GM11168 (cell line): ENCODE data around the gene KCTD2.
"Not testable (repeated sequence)": the region's sequence is repeated elsewhere in the genome, so short reads cannot be mapped to it uniquely, and the experiment has no call there.

Experiments
- in situ Hi-C: fragments of 300-500 bp; cut with MboI; formaldehyde crosslinking; loops from one replicate; pipeline ENCODE4 v1.12.0; 2022; ENCODE audit warnings: low sequenced_read_pairs; ENCODE audit not compliant: unreplicated experiment

Gene KCTD2, protein sequence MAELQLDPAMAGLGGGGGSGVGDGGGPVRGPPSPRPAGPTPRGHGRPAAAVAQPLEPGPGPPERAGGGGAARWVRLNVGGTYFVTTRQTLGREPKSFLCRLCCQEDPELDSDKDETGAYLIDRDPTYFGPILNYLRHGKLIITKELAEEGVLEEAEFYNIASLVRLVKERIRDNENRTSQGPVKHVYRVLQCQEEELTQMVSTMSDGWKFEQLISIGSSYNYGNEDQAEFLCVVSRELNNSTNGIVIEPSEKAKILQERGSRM

GRCh38 chr17:75046407-75047289, at the start of gene KCTD2, which contains the start of gene ATP5PD:
TSS of gene KCTD2 (plus strand) at chr17:75047225. CDS start at chr17:75047251, 26 bp downstream.
TSS of gene ATP5PD (minus strand) at chr17:75046969. CDS start at chr17:75042650, 4,319 bp downstream.
- in situ Hi-C loops = no loop called here

DNA sequence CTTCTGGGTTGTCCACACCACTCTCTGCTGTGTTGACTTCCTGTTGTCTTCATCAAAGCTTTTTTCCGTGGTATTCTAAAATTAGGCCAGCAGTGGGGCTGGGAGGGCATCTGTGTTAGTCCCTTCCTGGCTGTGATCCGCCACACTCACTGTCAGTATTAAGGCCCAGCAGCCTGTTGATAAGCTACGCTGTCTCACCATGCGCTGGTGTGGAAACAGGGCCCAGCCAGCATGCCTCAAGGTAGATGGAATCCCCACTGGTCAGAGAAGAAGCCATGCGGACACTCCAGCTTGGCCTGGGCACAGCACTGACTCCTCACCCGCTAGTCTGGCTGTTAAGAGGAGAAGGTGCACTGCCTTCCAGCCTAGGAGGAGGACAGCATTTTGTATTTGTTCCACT, 48.2 kb upstream of the KCTD2 start:
- in situ Hi-C loops = no loop called here

DNA sequence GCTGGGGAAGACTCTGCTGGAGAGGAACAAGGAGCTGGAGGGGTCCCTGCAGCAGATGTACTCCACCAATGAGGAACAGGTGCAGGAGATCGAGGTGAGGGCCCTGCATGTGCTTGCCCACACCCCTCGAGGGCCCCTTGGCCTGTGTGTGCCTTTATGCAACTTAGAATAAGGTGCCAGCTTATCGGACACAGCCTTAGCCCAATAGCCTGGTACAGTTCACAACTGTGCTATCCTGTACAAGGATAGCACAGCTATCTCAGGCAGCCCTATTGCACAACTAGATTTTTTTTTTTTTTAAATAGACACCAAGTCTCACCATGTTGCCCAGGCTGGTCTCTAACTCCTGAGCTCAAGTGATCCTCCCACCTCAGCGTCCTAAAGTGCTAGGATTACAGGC, 47.5 kb upstream of the KCTD2 start:
- in situ Hi-C loops = no loop called here

GRCh38 chr17:75001915-75002843, 44.8 kb upstream of the KCTD2 start:
- in situ Hi-C loops = no loop called here

DNA sequence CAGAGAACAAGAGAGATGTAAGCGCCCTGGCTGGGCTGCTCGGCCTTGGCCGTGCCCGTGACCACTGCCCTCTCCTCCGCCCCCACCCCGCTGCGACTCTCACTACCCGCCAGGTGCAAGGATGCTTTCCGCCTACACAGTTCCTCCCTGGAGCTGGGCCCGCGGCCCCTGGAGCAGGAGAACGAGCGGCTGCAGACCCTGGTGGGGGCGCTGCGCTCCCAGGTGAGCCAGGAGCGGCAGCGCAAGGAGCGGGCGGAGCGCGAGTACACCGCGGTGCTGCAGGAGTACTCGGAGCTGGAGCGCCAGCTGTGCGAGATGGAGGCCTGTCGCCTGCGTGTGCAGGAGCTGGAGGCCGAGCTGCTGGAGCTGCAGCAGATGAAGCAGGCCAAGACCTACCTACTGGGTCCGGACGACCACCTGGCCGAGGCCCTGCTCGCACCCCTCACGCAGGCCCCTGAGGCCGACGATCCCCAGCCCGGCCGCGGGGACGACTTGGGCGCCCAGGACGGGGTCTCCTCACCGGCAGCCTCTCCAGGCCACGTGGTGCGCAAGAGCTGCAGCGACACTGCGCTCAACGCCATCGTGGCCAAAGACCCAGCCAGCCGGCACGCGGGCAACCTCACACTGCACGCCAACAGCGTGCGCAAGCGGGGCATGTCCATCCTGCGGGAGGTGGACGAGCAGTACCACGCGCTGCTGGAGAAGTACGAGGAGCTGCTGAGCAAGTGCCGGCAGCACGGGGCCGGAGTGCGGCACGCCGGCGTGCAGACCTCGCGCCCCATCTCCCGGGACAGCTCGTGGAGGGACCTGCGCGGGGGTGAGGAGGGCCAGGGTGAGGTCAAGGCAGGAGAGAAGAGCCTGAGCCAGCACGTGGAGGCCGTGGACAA, 43.7 kb upstream of the KCTD2 start:
- in situ Hi-C loops = no loop called here

DNA sequence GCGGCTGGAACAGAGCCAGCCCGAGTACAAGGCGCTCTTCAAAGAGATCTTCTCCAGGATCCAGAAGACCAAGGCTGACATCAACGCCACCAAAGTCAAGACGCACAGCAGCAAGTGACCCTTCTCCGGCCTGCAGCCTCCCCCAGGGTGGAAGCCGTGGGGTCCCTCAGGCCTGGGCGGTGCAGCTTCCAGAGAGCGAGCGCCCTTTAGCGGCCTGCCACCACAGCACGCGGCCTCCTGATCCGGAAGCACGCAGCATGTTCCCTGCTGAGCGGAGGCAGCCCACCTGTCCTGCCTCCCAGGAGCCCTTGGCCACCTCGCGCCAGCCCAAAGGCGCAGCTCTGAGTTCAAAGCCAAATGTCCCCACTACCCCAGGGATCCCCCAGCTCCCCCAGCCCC, 43.1 kb upstream of the KCTD2 start:
- in situ Hi-C loops = no loop called here

DNA sequence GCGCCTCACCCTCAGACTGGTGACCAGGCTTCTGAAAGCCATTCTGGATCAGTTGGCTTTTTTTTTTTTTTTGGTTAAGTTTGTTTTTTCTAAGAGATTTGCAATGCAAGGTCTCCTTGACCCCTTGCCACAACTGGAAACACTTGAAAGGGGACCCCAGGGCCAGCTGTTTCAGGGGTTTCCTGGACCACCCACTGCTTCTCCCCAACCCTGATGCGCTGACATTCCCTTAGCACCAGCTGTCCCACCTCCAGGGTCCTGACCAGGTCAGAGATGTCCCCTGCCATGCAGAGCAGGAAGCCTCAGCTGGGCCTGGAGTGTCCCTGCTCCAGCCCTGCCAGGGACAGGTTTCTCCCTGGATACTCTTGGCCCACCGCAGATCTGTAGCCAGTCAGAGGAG, 42.7 kb upstream of the KCTD2 start:
- in situ Hi-C loops = no loop called here

DNA sequence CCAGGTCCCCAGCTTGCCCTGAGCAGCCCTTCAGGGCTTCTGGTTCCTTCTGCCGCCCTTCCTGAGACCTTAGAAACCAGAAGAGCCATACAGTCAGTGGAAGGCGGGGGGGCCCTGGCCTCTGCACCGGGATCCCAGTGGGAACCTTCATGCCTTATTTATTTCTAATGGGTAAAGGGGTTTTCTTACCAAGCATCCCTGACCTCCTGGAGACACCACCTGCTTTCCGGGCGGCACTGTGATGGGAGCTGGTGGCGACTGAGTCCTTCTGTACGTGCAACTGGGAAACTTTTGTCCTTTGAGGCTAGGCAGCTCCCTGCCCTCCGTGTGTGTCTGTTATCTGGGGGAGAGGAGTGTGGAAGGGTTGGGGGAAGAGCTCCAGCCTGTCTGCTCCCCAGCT, 41.7 kb upstream of the KCTD2 start:
- in situ Hi-C loops = no loop called here

DNA sequence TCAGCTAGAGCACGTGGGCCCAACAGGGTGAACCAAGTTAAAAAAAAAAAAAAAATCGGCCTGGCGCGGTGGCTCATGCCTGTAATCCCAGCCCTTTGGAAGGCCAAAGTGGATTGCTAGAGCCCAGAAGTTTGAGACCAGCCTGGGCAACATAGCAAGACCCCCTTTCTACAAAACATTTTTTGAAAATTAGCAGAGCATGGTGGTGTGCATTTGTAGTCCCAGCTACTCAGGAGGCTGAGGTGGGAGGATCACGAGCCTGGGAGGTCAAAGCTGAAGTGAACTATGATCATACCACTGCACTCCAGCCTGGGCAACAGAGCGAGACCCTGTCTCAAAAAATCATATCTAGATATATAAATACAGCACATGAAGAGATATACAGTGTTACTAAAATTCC, 40.9 kb upstream of the KCTD2 start:
- in situ Hi-C loops = not testable (repeated sequence)

DNA sequence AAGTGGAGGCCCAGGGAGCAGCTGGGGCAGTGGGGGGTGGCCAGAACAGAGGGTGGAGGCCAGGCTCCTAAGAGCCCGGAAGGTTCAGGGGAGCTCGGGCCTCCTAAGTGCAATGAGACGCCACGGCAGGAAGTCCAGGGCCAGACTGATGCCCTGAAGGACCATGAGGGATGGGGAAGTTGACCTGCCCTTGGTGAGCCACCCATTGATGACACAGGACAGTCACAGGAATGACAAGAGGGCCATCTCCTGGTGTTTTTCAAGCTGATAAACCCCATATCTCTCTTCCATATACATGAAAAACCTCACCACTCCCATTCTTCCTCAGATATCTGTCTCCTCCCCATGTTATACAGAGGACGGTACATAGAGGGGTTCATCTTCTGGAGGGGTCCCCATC, 40.4 kb upstream of the KCTD2 start:
- in situ Hi-C loops = no loop called here

DNA sequence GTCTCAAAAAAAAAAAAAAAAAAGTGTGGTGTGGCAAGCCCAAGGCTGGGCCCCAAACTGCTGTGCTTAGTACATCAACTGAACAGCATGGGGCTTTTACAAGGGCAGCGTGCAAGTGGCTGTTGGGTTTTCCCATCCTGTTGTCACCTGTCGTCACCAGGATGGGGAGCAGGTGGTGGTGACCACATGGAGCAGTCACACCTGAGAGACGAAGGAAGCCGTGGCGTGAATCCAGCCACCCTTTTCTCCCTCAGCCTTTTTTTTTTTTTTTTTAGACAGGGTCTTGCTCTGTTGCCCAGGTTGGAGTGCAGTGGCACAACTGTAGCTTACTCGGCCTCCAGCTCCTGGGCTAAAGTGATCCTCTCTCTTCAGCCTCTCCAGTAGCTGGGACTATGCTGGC, 38.7 kb upstream of the KCTD2 start:
- in situ Hi-C loops = no loop called here

DNA sequence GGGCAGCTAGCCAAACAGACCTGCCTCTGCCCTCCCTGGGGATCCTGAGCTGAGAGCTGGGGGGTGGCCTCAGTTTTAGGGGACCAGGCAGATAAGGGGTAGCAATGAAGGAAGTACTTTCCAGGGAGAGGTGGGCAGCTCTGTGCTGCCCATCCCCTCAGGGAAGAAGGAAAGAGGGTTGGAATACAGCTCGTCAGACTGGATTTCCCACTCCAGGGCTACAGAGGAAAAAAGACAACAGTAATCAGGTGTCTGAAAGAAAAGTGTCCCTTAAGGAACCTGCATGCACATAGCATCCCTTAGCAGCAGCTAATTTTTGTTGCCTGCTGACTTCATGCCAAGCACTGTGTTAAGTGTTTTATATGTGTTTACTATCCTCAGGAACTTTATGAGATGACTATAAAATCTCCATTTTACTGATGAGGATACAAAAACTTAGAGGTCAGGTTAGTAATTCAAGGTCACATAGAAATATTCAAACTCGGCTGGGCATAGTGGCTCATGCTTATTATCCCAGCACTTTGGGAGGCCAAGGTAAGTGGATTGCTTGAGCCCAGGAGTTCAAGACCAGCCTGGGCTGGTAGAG, 37.8 kb upstream of the KCTD2 start:
- in situ Hi-C loops = no loop called here

DNA sequence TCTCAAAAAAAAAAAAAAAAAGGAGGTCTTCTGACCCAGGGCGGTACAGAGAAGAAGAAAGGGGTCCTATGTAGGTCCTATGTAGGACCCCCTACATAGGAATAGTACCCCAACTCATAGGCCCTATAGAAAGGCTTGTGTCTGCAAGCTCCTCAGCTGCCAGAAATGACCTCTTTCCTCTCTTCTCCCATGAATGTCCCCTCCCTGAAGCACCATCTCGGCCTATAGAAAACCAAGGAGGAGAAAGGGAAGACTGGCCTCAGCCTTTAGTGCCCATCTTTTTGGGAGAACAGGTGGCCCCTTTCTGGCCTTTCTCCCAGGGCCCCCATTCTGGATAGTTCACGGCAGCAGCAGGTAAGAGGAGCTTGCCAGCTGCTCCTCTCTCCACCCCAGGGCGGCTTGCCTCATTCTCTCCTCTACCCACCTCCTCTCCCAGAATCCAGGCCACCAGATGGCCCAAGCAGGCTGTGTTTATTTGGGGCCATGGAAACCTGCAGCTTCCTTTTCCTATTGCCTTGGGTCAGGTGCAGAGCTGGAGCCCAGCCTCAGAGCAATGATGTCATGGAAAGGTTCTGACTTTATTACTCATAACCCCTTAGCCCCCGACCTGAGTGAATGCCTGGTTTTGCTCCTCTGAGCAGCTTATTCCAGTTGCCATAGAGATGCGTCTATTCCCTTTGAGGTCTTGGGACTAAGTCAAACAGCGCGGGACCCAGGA, 36.2 kb upstream of the KCTD2 start:
- in situ Hi-C loops = no loop called here

- in situ Hi-C loops = no loop called here
Measured at GRCh38 chr17:75011401-75012095, 35.5 kb upstream of the KCTD2 start.

- in situ Hi-C loops = no loop called here
Measured at GRCh38 chr17:75012096-75012345, 35.0 kb upstream of the KCTD2 start.

- in situ Hi-C loops = no loop called here
Measured at GRCh38 chr17:75012346-75013091, 34.5 kb upstream of the KCTD2 start, which contains the start of gene MRPL58. TSS of gene MRPL58 (plus strand) at chr17:75012670. CDS start at chr17:75012687, 17 bp downstream.

- in situ Hi-C loops = no loop called here
Measured at GRCh38 chr17:75013092-75013559, 33.9 kb upstream of the KCTD2 start.
